RWPE2 (cell line): ENCODE data around the gene BIRC6.

Source experiments
- ATAC-seq: fragments of 200-7000 bp; cut with Tn5 transposase; 3 replicates; pipeline ENCODE4 v1.9.1; 2021; ENCODE audit warnings: low read depth
- DNase-seq: peaks from one replicate; pipeline ENCODE4 v3.0.0-alpha.2; 2020; ENCODE audit warnings: low spot score
- H3K27ac ChIP-seq: fragments of 450-650 bp; 2 replicates; pipeline ENCODE4 v1.5.1; 2017; ENCODE audit warnings: mild to moderate bottlenecking; ENCODE audit not compliant: poor library complexity, severe bottlenecking
- H3K27me3 ChIP-seq: fragments of 250-450 bp; sonication (Bioruptor Pico); 2 replicates; pipeline ENCODE4 v1.5.1; 2021; ENCODE audit warnings: mild to moderate bottlenecking, moderate library complexity; ENCODE audit not compliant: insufficient read depth, poor library complexity, severe bottlenecking
- H3K36me3 ChIP-seq: fragments of 250-450 bp; sonication (Bioruptor Pico); 2 replicates; pipeline ENCODE4 v1.5.1; 2020; ENCODE audit warnings: low read depth, mild to moderate bottlenecking, moderate library complexity
- H3K4me1 ChIP-seq: fragments of 250-450 bp; sonication (Bioruptor Pico); 2 replicates; pipeline ENCODE4 v1.5.1; 2021; ENCODE audit warnings: mild to moderate bottlenecking, moderate library complexity; ENCODE audit not compliant: insufficient read depth, poor library complexity, severe bottlenecking
- H3K4me3 ChIP-seq: fragments of 250-450 bp; sonication (Bioruptor Pico); 2 replicates; pipeline ENCODE4 v1.5.1; 2021; ENCODE audit warnings: mild to moderate bottlenecking, moderate library complexity; ENCODE audit not compliant: severe bottlenecking
- H3K9me3 ChIP-seq: fragments of 250-450 bp; sonication (Bioruptor Pico); 2 replicates; pipeline ENCODE4 v1.5.1; 2021; ENCODE audit warnings: mild to moderate bottlenecking, moderate library complexity; ENCODE audit not compliant: severe bottlenecking
- CTCF ChIP-seq: fragments of 450-650 bp; IDR thresholded peaks from one replicate; pipeline ENCODE4 v1.5.1; 2017; ENCODE audit warnings: mild to moderate bottlenecking, moderate library complexity; ENCODE audit not compliant: poor library complexity, severe bottlenecking

BIRC6 gene

GRCh38 chr2:32376756-32377155 lies 19.9 kb downstream of the BIRC6 start:
- Histone ChIP-seq H3K36me3 (peaks cover 25% of the 10 kb centered on the region), H3K27ac (no peak overlapping the region), H3K4me1 (peaks cover 5% of the 10 kb centered on the region), H3K27me3 (no peaks in the 10 kb centered on the region), H3K4me3 (no peak overlapping the region), H3K9me3 (no peaks in the 10 kb centered on the region)
- TF ChIP-seq CTCF, result no peak
- no peak for DNase-seq
- no peak for ATAC-seq

GRCh38 chr2:32377928-32378327 lies 21.1 kb downstream of the BIRC6 start:
- no peak for ATAC-seq
- H3K4me1 ChIP-seq, result peaks cover 5% of the 10 kb centered on the region
- no peak overlapping the region for H3K27ac ChIP-seq
- H3K27me3 ChIP-seq, result no peaks in the 10 kb centered on the region
- peaks cover 37% of the 10 kb centered on the region for H3K36me3 ChIP-seq
- TF ChIP-seq CTCF, result no peak
- no peaks in the 10 kb centered on the region for H3K9me3 ChIP-seq
- no peak overlapping the region for H3K4me3 ChIP-seq
- no peak for DNase-seq

- no peak overlapping the region for H3K27ac ChIP-seq
- peaks cover 44% of the 10 kb centered on the region for H3K36me3 ChIP-seq
- TF ChIP-seq CTCF, result no peak
- no peaks in the 10 kb centered on the region for H3K27me3 ChIP-seq
- no peaks in the 10 kb centered on the region for H3K9me3 ChIP-seq
- H3K4me1 ChIP-seq, result peaks cover 5% of the 10 kb centered on the region
- DNase-seq (no peak), ATAC-seq (no peak)
- no peak overlapping the region for H3K4me3 ChIP-seq
These were observed 22.5 kb downstream of the BIRC6 start for GRCh38 chr2:32379352-32379751.

GRCh38 chr2:32383858-32384257 lies 27.0 kb downstream of the BIRC6 start:
- Histone ChIP-seq H3K4me3 (no peak overlapping the region), H3K36me3 (peaks cover 78% of the 10 kb centered on the region), H3K9me3 (no peaks in the 10 kb centered on the region), H3K27me3 (no peaks in the 10 kb centered on the region), H3K4me1 (no peaks in the 10 kb centered on the region), H3K27ac (no peak overlapping the region)
- ATAC-seq (no peak), DNase-seq (no peak)
- TF ChIP-seq CTCF, result no peak

- H3K4me3 ChIP-seq, result no peak overlapping the region
- no peaks in the 10 kb centered on the region for H3K9me3 ChIP-seq
- DNase-seq (no peak), ATAC-seq (no peak)
- H3K4me1 ChIP-seq, result no peaks in the 10 kb centered on the region
- no peak for TF ChIP-seq CTCF
- H3K36me3 ChIP-seq, result peaks cover 79% of the 10 kb centered on the region
- no peak overlapping the region for H3K27ac ChIP-seq
- H3K27me3 ChIP-seq, result no peaks in the 10 kb centered on the region
These were observed 27.7 kb downstream of the BIRC6 start for GRCh38 chr2:32384529-32384928.
